H1 (cell line): ENCODE results near the gene GABRB2. TPM values are rescaled to one million over a fixed set of nuclear protein-coding genes. Genes with fewer than 3 reads are reported as not detected.

Source experiments
- CTCF ChIA-PET: fragments of 300-600 bp; sonication (Branson Sonifier 250); formaldehyde crosslinking; loops from one replicate; lab custom pipeline; 2021; ENCODE audit not compliant: partially characterized antibody; lab: Charles Lee
- POLR2A ChIA-PET: fragments of 300-600 bp; sonication (Branson Sonifier 250); formaldehyde crosslinking; loops from one replicate; lab custom pipeline; 2021; ENCODE audit warnings: inconsistent platforms; ENCODE audit not compliant: partially characterized antibody; lab: Charles Lee
- DNase-seq, 2 experiments: peaks; one replicate each; pipeline versions ENCODE4 v3.0.0 to v3.0.0-alpha.2; 2010 to 2022; ENCODE audit warnings: low spot score in 2 of 2, low read depth in 1 of 2, mixed read lengths in 1 of 2
- FAIRE-seq: peaks from 2 replicates; lab custom pipeline; 2011; peaks lifted over from hg19 to GRCh38; lab: Jason Lieb, UNC
- H2AFZ ChIP-seq: 2 replicates; pipeline ENCODE4 v1.8.1; 2012; ENCODE audit warnings: low read length, inconsistent platforms
- H2AK5ac ChIP-seq: 2 replicates; pipeline ENCODE4 v1.6.1; 2013; ENCODE audit warnings: low read depth, low read length
- H2BK120ac ChIP-seq: replicated peaks from 2 replicates; pipeline ENCODE3; 2013; ENCODE audit warnings: low read depth, low read length, inconsistent platforms
- H2BK12ac ChIP-seq: 2 replicates; pipeline ENCODE4 v1.6.1; 2013; ENCODE audit warnings: low read depth, low read length
- H2BK15ac ChIP-seq: 2 replicates; pipeline ENCODE4 v1.6.1; 2013; ENCODE audit warnings: low read length
- H2BK20ac ChIP-seq: 2 replicates; pipeline ENCODE4 v1.6.1; 2013; ENCODE audit warnings: low read length
- H2BK5ac ChIP-seq: 2 replicates; pipeline ENCODE4 v1.6.1; 2013; ENCODE audit warnings: low read depth, low read length
- H3K14ac ChIP-seq: 2 replicates; pipeline ENCODE4 v1.6.1; 2013; ENCODE audit warnings: inconsistent platforms; ENCODE audit not compliant: insufficient read length
- H3K18ac ChIP-seq: 2 replicates; pipeline ENCODE4 v1.6.1; 2013; ENCODE audit warnings: low read length; ENCODE audit errors: extremely low read depth
- H3K23ac ChIP-seq: 2 replicates; pipeline ENCODE4 v1.6.1; 2013; ENCODE audit warnings: inconsistent platforms; ENCODE audit not compliant: insufficient read length
- H3K23me2 ChIP-seq: 2 replicates; pipeline ENCODE4 v1.6.1; 2013; ENCODE audit warnings: low read depth, low read length
- H3K27ac ChIP-seq: 2 replicates; pipeline ENCODE4 v1.6.1; 2011; ENCODE audit warnings: low read depth, low read length, inconsistent platforms
- H3K27me3 ChIP-seq, 4 experiments: replicated peaks in 1 of 4; 1 replicate in 1 of 4; 2 replicates in 3 of 4; pipeline versions ENCODE4 v1.6.1 to v1.8.1; 2011 to 2013; ENCODE audit warnings: low read length in 3 of 4, mild to moderate bottlenecking in 3 of 4, inconsistent platforms in 2 of 4, mixed read lengths in 2 of 4, moderate library complexity in 1 of 4; ENCODE audit not compliant: control insufficient read depth in 3 of 4, insufficient read depth in 3 of 4; ENCODE audit errors: extremely low read depth in 1 of 4
- H3K36me3 ChIP-seq, 4 experiments: 2 replicates each; pipeline versions ENCODE4 v1.6.1 to v1.8.1; 2011 to 2013; ENCODE audit warnings: mild to moderate bottlenecking in 4 of 4, low read length in 3 of 4, moderate library complexity in 2 of 4, control low read depth in 1 of 4, inconsistent platforms in 1 of 4; ENCODE audit not compliant: insufficient read depth in 4 of 4, control insufficient read depth in 2 of 4
- H3K4ac ChIP-seq: replicated peaks from 2 replicates; pipeline ENCODE3; 2013; ENCODE audit warnings: low read length, low read depth, mixed read lengths, inconsistent platforms; ENCODE audit not compliant: insufficient read length
- H3K4me1 ChIP-seq, 4 experiments: replicated peaks in 1 of 4; 1 replicate in 1 of 4; 2 replicates in 3 of 4; pipeline versions ENCODE4 v1.6.1 to v1.8.1; 2011 to 2013; ENCODE audit warnings: low read length in 3 of 4, inconsistent platforms in 2 of 4, mixed read lengths in 1 of 4; ENCODE audit not compliant: insufficient read depth in 4 of 4, control insufficient read depth in 3 of 4
- H3K4me2 ChIP-seq, 2 experiments: 2 replicates each; pipeline versions ENCODE4 v1.6.1 to v1.8.1; 2011 to 2013; ENCODE audit warnings: low read depth in 2 of 2, low read length in 2 of 2, control low read depth in 1 of 2, inconsistent platforms in 1 of 2, mild to moderate bottlenecking in 1 of 2; ENCODE audit not compliant: insufficient read depth in 1 of 2
- H3K4me3 ChIP-seq, 4 experiments: fragments of 200-600, 300-600 bp in 1 of 4; sonication (generic), shearing (Covaris generic), sonication (Bioruptor Twin) in 1 of 4; 2 replicates each; pipeline versions ENCODE4 v1.5.1 to v1.8.1; 2011 to 2016; ENCODE audit warnings: low read length in 4 of 4, low read depth in 3 of 4, control low read depth in 2 of 4, inconsistent platforms in 2 of 4, mild to moderate bottlenecking in 2 of 4, mixed read lengths in 1 of 4, moderate library complexity in 1 of 4; ENCODE audit not compliant: insufficient read depth in 2 of 4; ENCODE audit errors: extremely low read depth in 1 of 4
- H3K56ac ChIP-seq: replicated peaks from 2 replicates; pipeline ENCODE3; 2013; ENCODE audit warnings: low read depth, mild to moderate bottlenecking, mixed read lengths, low read length, inconsistent platforms; ENCODE audit not compliant: insufficient read length
- H3K79me1 ChIP-seq: 2 replicates; pipeline ENCODE4 v1.6.1; 2013; ENCODE audit warnings: low read depth, low read length, control low read depth
- H3K79me2 ChIP-seq, 2 experiments: 2 replicates each; pipeline versions ENCODE4 v1.6.1 to v1.8.1; 2012 to 2013; ENCODE audit warnings: low read length in 2 of 2, mild to moderate bottlenecking in 2 of 2, inconsistent platforms in 1 of 2; ENCODE audit not compliant: insufficient read depth in 2 of 2, control insufficient read depth in 1 of 2
- H3K9ac ChIP-seq, 4 experiments: replicated peaks in 1 of 4; 1 replicate in 1 of 4; 2 replicates in 3 of 4; pipeline versions ENCODE4 v1.6.1 to v1.8.1; 2011 to 2013; ENCODE audit warnings: low read depth in 3 of 4, low read length in 3 of 4, control low read depth in 2 of 4, mild to moderate bottlenecking in 2 of 4, moderate library complexity in 2 of 4, inconsistent platforms in 1 of 4; ENCODE audit errors: extremely low read depth in 1 of 4
- H3K9me3 ChIP-seq, 2 experiments: 2 replicates each; pipeline versions ENCODE4 v1.6.1 to v1.8.1; 2012 to 2013; ENCODE audit warnings: mild to moderate bottlenecking in 2 of 2, moderate library complexity in 2 of 2, control low read depth in 1 of 2, inconsistent platforms in 1 of 2, low read depth in 1 of 2, low read length in 1 of 2, mixed read lengths in 1 of 2; ENCODE audit not compliant: insufficient read depth in 2 of 2
- H4K20me1 ChIP-seq, 2 experiments: replicated peaks in 1 of 2; 2 replicates each; pipeline versions ENCODE3 to v1.8.1; 2011 to 2013; ENCODE audit warnings: inconsistent platforms in 2 of 2, low read length in 2 of 2, mild to moderate bottlenecking in 1 of 2; ENCODE audit not compliant: insufficient read depth in 2 of 2, control insufficient read depth in 1 of 2
- H4K5ac ChIP-seq: 2 replicates; pipeline ENCODE4 v1.6.1; 2013; ENCODE audit warnings: low read length, low read depth, mixed read lengths, inconsistent platforms; ENCODE audit not compliant: insufficient read length
- H4K8ac ChIP-seq: 2 replicates; pipeline ENCODE4 v1.8.0; 2013; ENCODE audit warnings: mild to moderate bottlenecking, moderate library complexity, low read length, inconsistent platforms; ENCODE audit not compliant: insufficient read depth; ENCODE audit errors: extremely low read depth
- H4K91ac ChIP-seq: replicated peaks from 2 replicates; pipeline ENCODE3; 2013; ENCODE audit warnings: low read length, mixed read lengths, inconsistent platforms; ENCODE audit not compliant: insufficient read length
- ASH2L ChIP-seq: fragments of 200-600, 300-600 bp; sonication (generic); IDR thresholded peaks from one replicate; pipeline ENCODE4 v1.7.1; 2017; ENCODE audit warnings: low read length
- CEBPB ChIP-seq: IDR thresholded peaks from 2 replicates; pipeline ENCODE4 v1.6.1; 2012; ENCODE audit warnings: low read depth, low read length
- EP300 ChIP-seq, 2 experiments: IDR thresholded peaks; 1 replicate in 1 of 2; 2 replicates in 1 of 2; pipeline ENCODE4 v1.6.1; 2011 to 2012; ENCODE audit warnings: low read depth in 2 of 2, low read length in 2 of 2, mild to moderate bottlenecking in 2 of 2, borderline replicate concordance in 1 of 2, inconsistent platforms in 1 of 2, moderate library complexity in 1 of 2
- GABPA ChIP-seq: IDR thresholded peaks from 2 replicates; pipeline ENCODE4 v1.6.1; 2011; ENCODE audit warnings: mild to moderate bottlenecking, low read length, moderate library complexity, borderline replicate concordance; ENCODE audit not compliant: insufficient read depth
- HDAC2 ChIP-seq, 2 experiments: fragments of 300-600 bp in 1 of 2; sonication (generic) in 1 of 2; IDR thresholded peaks; 2 replicates each; pipeline ENCODE4 v1.6.1; 2011 to 2012; ENCODE audit warnings: low read depth in 2 of 2, low read length in 2 of 2, mild to moderate bottlenecking in 2 of 2, moderate library complexity in 2 of 2, borderline replicate concordance in 1 of 2, inconsistent platforms in 1 of 2
- JUN ChIP-seq: IDR thresholded peaks from 2 replicates; pipeline ENCODE4 v1.6.1; 2011; ENCODE audit warnings: low read depth, mild to moderate bottlenecking, improper control_type of control experiment, low read length
- RAD21 ChIP-seq, 2 experiments: IDR thresholded peaks in 1 of 2; conservative IDR thresholded peaks in 1 of 2; 2 replicates each; pipeline ENCODE4 v1.6.1; 2011; ENCODE audit warnings: low read depth in 2 of 2, low read length in 2 of 2, improper control_type of control experiment in 1 of 2, inconsistent platforms in 1 of 2, mild to moderate bottlenecking in 1 of 2, moderate library complexity in 1 of 2
- TAF7 ChIP-seq: optimal IDR thresholded peaks from 2 replicates; pipeline ENCODE3; 2011; ENCODE audit warnings: low read depth, mild to moderate bottlenecking, inconsistent platforms, low read length, moderate library complexity, borderline replicate concordance
- WGBS, 2 experiments: shearing (Covaris generic) in 1 of 2; methylation state at CpG; one replicate each; pipeline versions ENCODE4 v1.1.6 to v1.1.7; 2013 to 2015; ENCODE audit warnings: low lambda C conversion rate in 2 of 2, mixed read lengths in 2 of 2, inconsistent platforms in 1 of 2, low coverage in 1 of 2, missing lambda C conversion rate in 1 of 2; ENCODE audit not compliant: insufficient replicate concordance in 2 of 2, insufficient coverage in 1 of 2, insufficient read length in 1 of 2; ENCODE audit errors: extremely low coverage in 1 of 2, missing lambda C conversion rate in 1 of 2; 5-methylcytosine and 5-hydroxymethylcytosine counted together
- polyA plus RNA-seq, 7 experiments: library from polyadenylated mRNA; depleted of rRNA in 3 of 7; stranded (reverse) in 5 of 7; unstranded in 2 of 7; fragments of >200 nt in 5 of 7; fragments of 200-250 nt in 2 of 7; gene quantifications; 1 replicate in 5 of 7; 2 replicates in 1 of 7; 4 replicates in 1 of 7; pipeline versions ENCODE4 v1.2.1 to v1.2.3, GENCODE V29; 2011 to 2013; ENCODE audit warnings: missing spikeins in 2 of 7, mixed read lengths in 2 of 7
- total RNA-seq: library from RNA; stranded (reverse); fragmentation: NEBNext Ultra II Directional; extraction: Animal tissue kit (Norgen Biotek cat#: 25700); gene quantifications from 2 replicates; pipeline ENCODE4 v1.2.1, GENCODE V29; 2021
- TF ChIP-seq, protein P1 (sequence below): IDR thresholded peaks from 2 replicates; pipeline ENCODE4 v1.6.1; 2012; ENCODE audit warnings: inconsistent platforms
- TF ChIP-seq, protein P2 (sequence below): IDR thresholded peaks from 2 replicates; pipeline ENCODE4 v1.6.1; 2011; ENCODE audit warnings: low read depth, mild to moderate bottlenecking, low read length; ENCODE audit not compliant: insufficient read depth
- TF ChIP-seq, protein P3 (sequence below): IDR thresholded peaks from 2 replicates; pipeline ENCODE4 v1.6.1; 2011; ENCODE audit warnings: low read length, improper control_type of control experiment

GABRB2 gene
- total and polyA plus RNA-seq, 2 of the 8 experiments (the other 6 are each of a cell fraction or from before 2014, with no cell fraction given) = 0.54 to 1.9 TPM

DNA sequence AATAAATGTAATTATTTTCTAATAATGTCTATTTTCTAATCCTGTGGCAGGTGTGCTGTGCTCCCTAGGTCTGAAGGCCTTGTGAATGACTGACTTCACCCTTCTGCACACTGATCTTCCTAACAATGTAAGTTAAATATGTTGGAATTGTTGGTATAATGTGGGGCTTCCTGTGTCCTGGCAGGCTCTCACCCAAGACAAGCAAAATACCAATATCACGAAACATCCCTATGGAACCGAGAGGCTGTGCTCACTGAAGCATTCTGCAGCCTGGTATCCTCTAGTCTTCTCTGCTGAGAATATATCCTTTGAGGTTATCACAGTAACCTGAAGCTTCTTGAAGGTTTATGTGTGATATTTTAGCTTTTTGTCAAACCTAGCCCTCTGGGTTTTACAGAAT is 159.4 kb downstream of the GABRB2 start:
- no peak for FAIRE-seq
- TF ChIP-seq, protein P1, sequence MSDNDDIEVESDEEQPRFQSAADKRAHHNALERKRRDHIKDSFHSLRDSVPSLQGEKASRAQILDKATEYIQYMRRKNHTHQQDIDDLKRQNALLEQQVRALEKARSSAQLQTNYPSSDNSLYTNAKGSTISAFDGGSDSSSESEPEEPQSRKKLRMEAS = no peak
- TF ChIP-seq GABPA = no peak
- TF ChIP-seq, protein P2, sequence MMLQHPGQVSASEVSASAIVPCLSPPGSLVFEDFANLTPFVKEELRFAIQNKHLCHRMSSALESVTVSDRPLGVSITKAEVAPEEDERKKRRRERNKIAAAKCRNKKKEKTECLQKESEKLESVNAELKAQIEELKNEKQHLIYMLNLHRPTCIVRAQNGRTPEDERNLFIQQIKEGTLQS = no peak
- TF ChIP-seq TAF7 = no peak
- TF ChIP-seq CEBPB = no peak
- TF ChIP-seq, protein P3, sequence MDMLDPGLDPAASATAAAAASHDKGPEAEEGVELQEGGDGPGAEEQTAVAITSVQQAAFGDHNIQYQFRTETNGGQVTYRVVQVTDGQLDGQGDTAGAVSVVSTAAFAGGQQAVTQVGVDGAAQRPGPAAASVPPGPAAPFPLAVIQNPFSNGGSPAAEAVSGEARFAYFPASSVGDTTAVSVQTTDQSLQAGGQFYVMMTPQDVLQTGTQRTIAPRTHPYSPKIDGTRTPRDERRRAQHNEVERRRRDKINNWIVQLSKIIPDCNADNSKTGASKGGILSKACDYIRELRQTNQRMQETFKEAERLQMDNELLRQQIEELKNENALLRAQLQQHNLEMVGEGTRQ = no peak
- TF ChIP-seq ASH2L = no peak
- no peak for TF ChIP-seq EP300 (IDR thresholded peaks at IDR 0.05; ENCODE audit: borderline replicate concordance in 1 of 2, low read depth in 2 of 2, low read length in 2 of 2)
- TF ChIP-seq HDAC2 (IDR thresholded peaks at IDR 0.05; ENCODE audit: borderline replicate concordance in 1 of 2, low read depth in 2 of 2, low read length in 2 of 2) = no peak
- TF ChIP-seq RAD21 (IDR thresholded peaks at IDR 0.05 in 1 of 2, conservative IDR thresholded peaks at IDR 0.05 in 1 of 2; ENCODE audit: low read depth in 2 of 2, low read length in 2 of 2) = no peak
- TF ChIP-seq JUN = no peak

More for the DNA sequence above, 159.4 kb downstream of the GABRB2 start:
- Histone ChIP-seq H2AK5ac (no peak overlapping the region), H3K4ac (no peak overlapping the region), H4K91ac (no peak overlapping the region), H3K9me3 (no peaks in the 10 kb centered on the region), H2BK12ac (no peak overlapping the region), H2BK20ac (no peak overlapping the region), H3K18ac (no peak overlapping the region), H4K20me1 (no peaks in the 10 kb centered on the region), H3K23ac (no peak overlapping the region), H3K4me2 (no peak overlapping the region), H3K4me1 (peaks cover 0 to 4% (median 0%) of the 10 kb centered on the region in 4 experiments; a peak in 1 of 7 replicates), H4K8ac (no peak overlapping the region), H3K14ac (no peak overlapping the region), H3K27ac (no peak overlapping the region), H2BK5ac (no peak overlapping the region), H3K23me2 (no peaks in the 10 kb centered on the region; the same call in 1 of the 2 replicates), H2BK15ac (no peak overlapping the region), H2AFZ (no peak overlapping the region; the same call in 1 of the 2 replicates), H3K79me1 (no peaks in the 10 kb centered on the region), H2BK120ac (no peak overlapping the region), H3K56ac (no peak overlapping the region), H3K9ac (no peak overlapping the region), H3K27me3 (no peaks in the 10 kb centered on the region), H3K4me3 (no peak overlapping the region), H4K5ac (no peak overlapping the region), H3K79me2 (no peaks in the 10 kb centered on the region), H3K36me3 (no peaks in the 10 kb centered on the region)
- POLR2A ChIA-PET = no interaction called here
- CTCF ChIA-PET = no interaction called here
- WGBS, 2 experiments = 94% methylated on average over 2 of the region's 2 CpGs; no CpG with 5 or more reads in 1 of the 2 experiments
- no peak for DNase-seq
